Caco-2 (cell line): ENCODE results near the gene CLDN22. TPM values are rescaled to one million over a fixed set of nuclear protein-coding genes. Genes with fewer than 3 reads are reported as not detected.

Source experiments
- BruUV-seq: library from RNA; stranded (reverse); fragments of 400-500 nt; replicated peaks from 2 replicates; lab custom pipeline; 2021; lab: Mats Ljungman, UMichigan
- CTCF ChIA-PET: fragments of 300-600 bp; sonication (Branson Sonifier 250); formaldehyde crosslinking; loops from one replicate; lab custom pipeline; 2022; ENCODE audit warnings: antibody characterized with exemption; lab: Charles Lee
- POLR2A ChIA-PET: fragments of 300-600 bp; sonication (Branson Sonifier 250); formaldehyde crosslinking; loops from one replicate; lab custom pipeline; 2022; ENCODE audit warnings: antibody characterized with exemption; lab: Charles Lee
- DNase-seq, 2 experiments: peaks; one replicate each; pipeline versions ENCODE4 v3.0.0 to v3.0.0-alpha.2; 2020 to 2022
- H3K27me3 ChIP-seq: replicated peaks from 2 replicates; pipeline ENCODE4 v1.6.0; 2011; ENCODE audit warnings: low read length; ENCODE audit not compliant: control insufficient read depth, insufficient read depth
- H3K36me3 ChIP-seq: 2 replicates; pipeline ENCODE4 v1.5.1; 2011; ENCODE audit warnings: low read length; ENCODE audit not compliant: control insufficient read depth, insufficient read depth
- H3K4me1 ChIP-seq: fragments of 250-450 bp; sonication (Bioruptor Pico); 2 replicates; pipeline ENCODE4 v1.5.1; 2020; ENCODE audit warnings: mild to moderate bottlenecking
- H3K4me3 ChIP-seq: 2 replicates; pipeline ENCODE4 v1.5.1; 2011; ENCODE audit warnings: low read depth, mild to moderate bottlenecking, control low read depth, low read length
- H3K9me3 ChIP-seq: fragments of 250-450 bp; sonication (Bioruptor Pico); 2 replicates; pipeline ENCODE4 v1.5.1; 2020; ENCODE audit warnings: mild to moderate bottlenecking, moderate library complexity
- H3K27ac Mint-ChIP-seq: one replicate; pipeline ENCODE4 v1.8.0; 2022; ENCODE audit warnings: mixed read lengths; ENCODE audit not compliant: unreplicated experiment
- H3K27me3 Mint-ChIP-seq: one replicate; pipeline ENCODE4 v1.8.0; 2022; ENCODE audit warnings: mixed read lengths; ENCODE audit not compliant: insufficient read depth, unreplicated experiment
- H3K36me3 Mint-ChIP-seq: one replicate; pipeline ENCODE4 v1.8.0; 2022; ENCODE audit warnings: mild to moderate bottlenecking, mixed read lengths; ENCODE audit not compliant: insufficient read depth, unreplicated experiment
- H3K4me1 Mint-ChIP-seq: one replicate; pipeline ENCODE4 v1.8.0; 2022; ENCODE audit warnings: low read depth, mixed read lengths; ENCODE audit not compliant: unreplicated experiment
- H3K4me3 Mint-ChIP-seq: one replicate; pipeline ENCODE4 v1.8.0; 2022; ENCODE audit warnings: mild to moderate bottlenecking, moderate library complexity, mixed read lengths; ENCODE audit not compliant: unreplicated experiment
- H3K9me3 Mint-ChIP-seq: one replicate; pipeline ENCODE4 v1.8.0; 2022; ENCODE audit warnings: mixed read lengths; ENCODE audit not compliant: unreplicated experiment
- intact Hi-C: fragments of 100-400 bp; cut with micrococcal nuclease; formaldehyde crosslinking; loops from one replicate; pipeline ENCODE4 v1.10.0; 2022; ENCODE audit not compliant: unreplicated experiment
- total RNA-seq: library from RNA; stranded (reverse); gene quantifications from 2 replicates; pipeline ENCODE4 v1.2.3, GENCODE V29; 2022
- TF ChIP-seq, protein P1 (sequence below), 2 experiments: fragments of 200-600 bp in 1 of 2; IDR thresholded peaks; 1 replicate in 1 of 2; 2 replicates in 1 of 2; pipeline versions ENCODE4 v1.5.1 to v1.8.0; 2011 to 2022; ENCODE audit warnings: antibody characterized with exemption in 1 of 2, control low read depth in 1 of 2, inconsistent platforms in 1 of 2, low read depth in 1 of 2, low read length in 1 of 2, mild to moderate bottlenecking in 1 of 2, moderate library complexity in 1 of 2; ENCODE audit not compliant: insufficient read depth in 1 of 2, severe bottlenecking in 1 of 2, unreplicated experiment in 1 of 2

The CLDN22 gene
- total RNA-seq, 1 experiment from 2014 or later = not detected

DNA sequence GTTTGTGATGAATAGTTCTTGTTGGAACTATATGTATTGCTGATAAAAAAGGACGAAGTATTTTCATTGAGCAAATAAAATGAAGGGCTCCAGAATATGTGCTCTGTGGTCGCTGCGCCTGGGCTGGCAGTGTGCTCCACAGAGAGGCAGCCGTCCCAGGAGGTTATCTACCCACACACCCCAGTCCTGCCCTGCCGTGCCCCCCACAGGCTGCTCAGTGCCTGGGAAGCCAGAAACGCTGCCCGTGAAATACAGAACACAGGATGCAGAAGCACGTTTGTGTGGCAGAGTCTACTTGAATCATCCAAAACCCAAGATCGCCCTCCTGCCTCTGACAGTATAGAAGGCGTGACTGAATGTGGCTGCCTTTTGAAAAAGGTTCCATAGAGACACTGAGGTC, 1.4 kb downstream of the CLDN22 start:
- no peaks in the 10 kb centered on the region for H3K4me1 Mint-ChIP-seq
- ChIA-PET CTCF (no interaction called here), POLR2A (no interaction called here)
- H3K4me1 ChIP-seq = no peaks in the 10 kb centered on the region
- H3K4me3 Mint-ChIP-seq = no peak overlapping the region
- H3K27me3 Mint-ChIP-seq = no peaks in the 10 kb centered on the region
- intact Hi-C loops = no loop called here
- no peaks in the 10 kb centered on the region for H3K36me3 ChIP-seq
- DNase-seq = no peak
- H3K9me3 Mint-ChIP-seq = no peaks in the 10 kb centered on the region
- BruUV-seq = no TSS peak
- TF ChIP-seq, protein P1, sequence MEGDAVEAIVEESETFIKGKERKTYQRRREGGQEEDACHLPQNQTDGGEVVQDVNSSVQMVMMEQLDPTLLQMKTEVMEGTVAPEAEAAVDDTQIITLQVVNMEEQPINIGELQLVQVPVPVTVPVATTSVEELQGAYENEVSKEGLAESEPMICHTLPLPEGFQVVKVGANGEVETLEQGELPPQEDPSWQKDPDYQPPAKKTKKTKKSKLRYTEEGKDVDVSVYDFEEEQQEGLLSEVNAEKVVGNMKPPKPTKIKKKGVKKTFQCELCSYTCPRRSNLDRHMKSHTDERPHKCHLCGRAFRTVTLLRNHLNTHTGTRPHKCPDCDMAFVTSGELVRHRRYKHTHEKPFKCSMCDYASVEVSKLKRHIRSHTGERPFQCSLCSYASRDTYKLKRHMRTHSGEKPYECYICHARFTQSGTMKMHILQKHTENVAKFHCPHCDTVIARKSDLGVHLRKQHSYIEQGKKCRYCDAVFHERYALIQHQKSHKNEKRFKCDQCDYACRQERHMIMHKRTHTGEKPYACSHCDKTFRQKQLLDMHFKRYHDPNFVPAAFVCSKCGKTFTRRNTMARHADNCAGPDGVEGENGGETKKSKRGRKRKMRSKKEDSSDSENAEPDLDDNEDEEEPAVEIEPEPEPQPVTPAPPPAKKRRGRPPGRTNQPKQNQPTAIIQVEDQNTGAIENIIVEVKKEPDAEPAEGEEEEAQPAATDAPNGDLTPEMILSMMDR (IDR thresholded peaks at IDR 0.05; ENCODE audit: insufficient read depth in 1 of 2, low read depth in 1 of 2, low read length in 1 of 2, severe bottlenecking in 1 of 2, unreplicated experiment in 1 of 2) = no peak
- H3K27ac Mint-ChIP-seq = no peak overlapping the region
- H3K36me3 Mint-ChIP-seq = peaks cover 58% of the 10 kb centered on the region
- no peaks in the 10 kb centered on the region for H3K9me3 ChIP-seq
- H3K4me3 ChIP-seq = no peak overlapping the region
- no peaks in the 10 kb centered on the region for H3K27me3 ChIP-seq

DNA sequence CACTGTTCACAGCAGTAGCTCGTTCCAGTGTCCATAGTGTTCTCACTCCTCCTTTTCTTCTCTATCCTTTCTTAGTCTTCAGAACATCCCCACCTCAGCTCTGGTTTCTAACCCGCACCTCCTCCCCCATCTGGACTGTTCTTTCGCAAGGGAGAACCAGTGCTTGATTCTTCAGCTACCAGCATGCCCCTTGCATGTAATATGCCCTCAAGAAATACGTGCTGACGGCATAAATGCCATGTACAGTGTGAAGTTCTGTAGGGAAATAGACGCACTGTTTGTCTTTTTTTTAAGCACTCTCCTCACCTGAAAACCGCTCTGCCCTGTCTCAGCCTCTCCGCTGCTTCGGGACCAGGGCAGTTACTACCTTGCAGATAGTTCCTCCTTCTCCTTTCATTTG, 5.3 kb downstream of the CLDN22 start:
- H3K36me3 Mint-ChIP-seq = peaks cover 72% of the 10 kb centered on the region
- intact Hi-C loops = loop anchor here (5.0 kb wide), 1 partner anchor 92 kb away; no protein-coding TSS in a partner anchor
- POLR2A ChIA-PET = no interaction called here
- no peaks in the 10 kb centered on the region for H3K27me3 Mint-ChIP-seq
- Histone ChIP-seq H3K36me3 (no peaks in the 10 kb centered on the region), H3K4me3 (no peak overlapping the region), H3K27me3 (no peaks in the 10 kb centered on the region), H3K4me1 (no peaks in the 10 kb centered on the region), H3K9me3 (no peaks in the 10 kb centered on the region)
- H3K9me3 Mint-ChIP-seq = no peaks in the 10 kb centered on the region
- CTCF ChIA-PET = no interaction called here
- TF ChIP-seq, protein P1 (IDR thresholded peaks at IDR 0.05; ENCODE audit: insufficient read depth in 1 of 2, low read depth in 1 of 2, low read length in 1 of 2, severe bottlenecking in 1 of 2, unreplicated experiment in 1 of 2) = no peak
- H3K27ac Mint-ChIP-seq = no peak overlapping the region
- BruUV-seq = no TSS peak
- no peak overlapping the region for H3K4me3 Mint-ChIP-seq
- H3K4me1 Mint-ChIP-seq = peaks cover 3% of the 10 kb centered on the region
- no peak for DNase-seq

DNA sequence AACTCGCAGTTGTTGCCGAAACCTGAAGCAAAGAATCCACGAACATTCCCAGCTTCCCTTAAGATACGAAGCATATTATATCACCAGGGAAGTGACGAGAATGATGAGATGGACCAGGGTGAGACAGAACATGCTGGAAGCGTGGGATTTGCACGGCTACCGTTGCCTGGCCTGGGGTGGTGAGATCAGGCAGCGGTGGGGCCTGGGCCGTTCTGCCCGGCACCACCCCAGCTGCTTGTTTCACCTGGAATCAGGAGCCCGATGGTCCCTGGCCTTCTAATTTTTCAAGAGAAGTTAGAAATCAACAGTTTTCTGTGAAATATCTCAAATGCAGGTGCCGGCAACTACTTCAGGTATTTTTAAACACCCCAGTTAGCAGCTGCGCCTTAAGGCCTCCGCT, 5.7 kb downstream of the CLDN22 start:
- POLR2A ChIA-PET = no interaction called here
- H3K9me3 Mint-ChIP-seq = no peaks in the 10 kb centered on the region
- Histone ChIP-seq H3K27me3 (no peaks in the 10 kb centered on the region), H3K4me1 (no peaks in the 10 kb centered on the region), H3K9me3 (no peaks in the 10 kb centered on the region), H3K36me3 (no peaks in the 10 kb centered on the region), H3K4me3 (no peak overlapping the region)
- no peaks in the 10 kb centered on the region for H3K27me3 Mint-ChIP-seq
- BruUV-seq = no TSS peak
- H3K4me1 Mint-ChIP-seq = peaks cover 7% of the 10 kb centered on the region
- no peak overlapping the region for H3K4me3 Mint-ChIP-seq
- H3K36me3 Mint-ChIP-seq = peaks cover 72% of the 10 kb centered on the region
- TF ChIP-seq, protein P1 (IDR thresholded peaks at IDR 0.05; ENCODE audit: insufficient read depth in 1 of 2, low read depth in 1 of 2, low read length in 1 of 2, severe bottlenecking in 1 of 2, unreplicated experiment in 1 of 2) = no peak
- no peak for DNase-seq
- CTCF ChIA-PET = no interaction called here
- intact Hi-C loops = loop anchor here (5.0 kb wide), 1 partner anchor 93 kb away; no protein-coding TSS in a partner anchor
- H3K27ac Mint-ChIP-seq = no peak overlapping the region
